Caco-2 (cell line): ENCODE results near the gene MOB3B. TPM values are rescaled to one million over a fixed set of nuclear protein-coding genes. Genes with fewer than 3 reads are reported as not detected.

Source experiments
- BruUV-seq: library from RNA; stranded (reverse); fragments of 400-500 nt; replicated peaks from 2 replicates; lab custom pipeline; 2021; lab: Mats Ljungman, UMichigan
- CTCF ChIA-PET: fragments of 300-600 bp; sonication (Branson Sonifier 250); formaldehyde crosslinking; loops from one replicate; lab custom pipeline; 2022; ENCODE audit warnings: antibody characterized with exemption; lab: Charles Lee
- POLR2A ChIA-PET: fragments of 300-600 bp; sonication (Branson Sonifier 250); formaldehyde crosslinking; loops from one replicate; lab custom pipeline; 2022; ENCODE audit warnings: antibody characterized with exemption; lab: Charles Lee
- DNase-seq, 2 experiments: peaks; one replicate each; pipeline versions ENCODE4 v3.0.0 to v3.0.0-alpha.2; 2020 to 2022
- H3K27me3 ChIP-seq: replicated peaks from 2 replicates; pipeline ENCODE4 v1.6.0; 2011; ENCODE audit warnings: low read length; ENCODE audit not compliant: control insufficient read depth, insufficient read depth
- H3K36me3 ChIP-seq: 2 replicates; pipeline ENCODE4 v1.5.1; 2011; ENCODE audit warnings: low read length; ENCODE audit not compliant: control insufficient read depth, insufficient read depth
- H3K4me1 ChIP-seq: fragments of 250-450 bp; sonication (Bioruptor Pico); 2 replicates; pipeline ENCODE4 v1.5.1; 2020; ENCODE audit warnings: mild to moderate bottlenecking
- H3K4me3 ChIP-seq: 2 replicates; pipeline ENCODE4 v1.5.1; 2011; ENCODE audit warnings: low read depth, mild to moderate bottlenecking, control low read depth, low read length
- H3K9me3 ChIP-seq: fragments of 250-450 bp; sonication (Bioruptor Pico); 2 replicates; pipeline ENCODE4 v1.5.1; 2020; ENCODE audit warnings: mild to moderate bottlenecking, moderate library complexity
- H3K27ac Mint-ChIP-seq: one replicate; pipeline ENCODE4 v1.8.0; 2022; ENCODE audit warnings: mixed read lengths; ENCODE audit not compliant: unreplicated experiment
- H3K27me3 Mint-ChIP-seq: one replicate; pipeline ENCODE4 v1.8.0; 2022; ENCODE audit warnings: mixed read lengths; ENCODE audit not compliant: insufficient read depth, unreplicated experiment
- H3K36me3 Mint-ChIP-seq: one replicate; pipeline ENCODE4 v1.8.0; 2022; ENCODE audit warnings: mild to moderate bottlenecking, mixed read lengths; ENCODE audit not compliant: insufficient read depth, unreplicated experiment
- H3K4me1 Mint-ChIP-seq: one replicate; pipeline ENCODE4 v1.8.0; 2022; ENCODE audit warnings: low read depth, mixed read lengths; ENCODE audit not compliant: unreplicated experiment
- H3K4me3 Mint-ChIP-seq: one replicate; pipeline ENCODE4 v1.8.0; 2022; ENCODE audit warnings: mild to moderate bottlenecking, moderate library complexity, mixed read lengths; ENCODE audit not compliant: unreplicated experiment
- H3K9me3 Mint-ChIP-seq: one replicate; pipeline ENCODE4 v1.8.0; 2022; ENCODE audit warnings: mixed read lengths; ENCODE audit not compliant: unreplicated experiment
- CTCF ChIP-seq, 2 experiments: fragments of 200-600 bp in 1 of 2; IDR thresholded peaks; 1 replicate in 1 of 2; 2 replicates in 1 of 2; pipeline versions ENCODE4 v1.5.1 to v1.8.0; 2011 to 2022; ENCODE audit warnings: antibody characterized with exemption in 1 of 2, control low read depth in 1 of 2, inconsistent platforms in 1 of 2, low read depth in 1 of 2, low read length in 1 of 2, mild to moderate bottlenecking in 1 of 2, moderate library complexity in 1 of 2; ENCODE audit not compliant: insufficient read depth in 1 of 2, severe bottlenecking in 1 of 2, unreplicated experiment in 1 of 2
- intact Hi-C: fragments of 100-400 bp; cut with micrococcal nuclease; formaldehyde crosslinking; loops from one replicate; pipeline ENCODE4 v1.10.0; 2022; ENCODE audit not compliant: unreplicated experiment
- total RNA-seq: library from RNA; stranded (reverse); gene quantifications from 2 replicates; pipeline ENCODE4 v1.2.3, GENCODE V29; 2022

The MOB3B gene
- total RNA-seq, 1 experiment from 2014 or later: 5.3 TPM

GRCh38 chr9:27282269-27282668 is 247.3 kb downstream of the MOB3B start:
- ChIA-PET POLR2A (no interaction called here), CTCF (no interaction called here)

GRCh38 chr9:27280860-27281259 is 248.8 kb downstream of the MOB3B start:
- no peaks in the 10 kb centered on the region for H3K36me3 ChIP-seq
- H3K4me1 ChIP-seq: no peaks in the 10 kb centered on the region
- Mint-ChIP-seq H3K4me1 (no peaks in the 10 kb centered on the region), H3K36me3 (no peaks in the 10 kb centered on the region), H3K27ac (no peak overlapping the region), H3K4me3 (no peak overlapping the region), H3K9me3 (no peaks in the 10 kb centered on the region), H3K27me3 (no peaks in the 10 kb centered on the region)
- intact Hi-C loops: no loop called here
- no peak overlapping the region for H3K4me3 ChIP-seq
- no peaks in the 10 kb centered on the region for H3K9me3 ChIP-seq
- BruUV-seq: no TSS peak
- CTCF ChIA-PET: no interaction called here
- TF ChIP-seq CTCF (IDR thresholded peaks at IDR 0.05; ENCODE audit: insufficient read depth in 1 of 2, low read depth in 1 of 2, low read length in 1 of 2, severe bottlenecking in 1 of 2, unreplicated experiment in 1 of 2): no peak
- POLR2A ChIA-PET: no interaction called here
- no peak for DNase-seq
- no peaks in the 10 kb centered on the region for H3K27me3 ChIP-seq

More at GRCh38 chr9:27282269-27282668, 247.3 kb downstream of the MOB3B start:
- Mint-ChIP-seq H3K4me1 (no peaks in the 10 kb centered on the region), H3K27ac (no peak overlapping the region), H3K27me3 (no peaks in the 10 kb centered on the region), H3K9me3 (no peaks in the 10 kb centered on the region), H3K36me3 (no peaks in the 10 kb centered on the region), H3K4me3 (peak overlapping the region; percentile 53)
- no peak for TF ChIP-seq CTCF (IDR thresholded peaks at IDR 0.05; ENCODE audit: insufficient read depth in 1 of 2, low read depth in 1 of 2, low read length in 1 of 2, severe bottlenecking in 1 of 2, unreplicated experiment in 1 of 2)
- intact Hi-C loops: no loop called here
- Histone ChIP-seq H3K36me3 (no peaks in the 10 kb centered on the region), H3K27me3 (no peaks in the 10 kb centered on the region), H3K4me1 (no peaks in the 10 kb centered on the region), H3K9me3 (no peaks in the 10 kb centered on the region), H3K4me3 (no peak overlapping the region)
- BruUV-seq: no TSS peak
- DNase-seq: no peak

GRCh38 chr9:27280249-27280648 is 249.4 kb downstream of the MOB3B start:
- ChIA-PET CTCF (no interaction called here), POLR2A (no interaction called here)
- H3K4me1 Mint-ChIP-seq: no peaks in the 10 kb centered on the region
- no peak overlapping the region for H3K4me3 ChIP-seq
- no peaks in the 10 kb centered on the region for H3K36me3 ChIP-seq
- H3K4me1 ChIP-seq: no peaks in the 10 kb centered on the region
- no peaks in the 10 kb centered on the region for H3K36me3 Mint-ChIP-seq
- TF ChIP-seq CTCF (IDR thresholded peaks at IDR 0.05; ENCODE audit: insufficient read depth in 1 of 2, low read depth in 1 of 2, low read length in 1 of 2, severe bottlenecking in 1 of 2, unreplicated experiment in 1 of 2): no peak
- H3K9me3 Mint-ChIP-seq: no peaks in the 10 kb centered on the region
- DNase-seq: no peak
- no peak overlapping the region for H3K4me3 Mint-ChIP-seq
- H3K27ac Mint-ChIP-seq: no peak overlapping the region
- no TSS peak for BruUV-seq
- no peaks in the 10 kb centered on the region for H3K27me3 Mint-ChIP-seq
- no peaks in the 10 kb centered on the region for H3K27me3 ChIP-seq
- no peaks in the 10 kb centered on the region for H3K9me3 ChIP-seq
- intact Hi-C loops: no loop called here
